GM21390 (cell line): Measurements from ENCODE around the gene CLDN7.
"Not testable (repeated sequence)": the region's sequence is repeated elsewhere in the genome, so short reads cannot be mapped to it uniquely, and the experiment has no call there.

Source experiments
- ATAC-seq: cut with Tn5 transposase; IDR thresholded peaks from one replicate; pipeline ENCODE4 v1.9.1; 2021; ENCODE audit not compliant: unreplicated experiment

The CLDN7 gene

GRCh38 chr17:7256766-7257456 is 5.4 kb downstream of the CLDN7 start:
- ATAC-seq, result no peak

GRCh38 chr17:7254511-7254910 is 7.8 kb downstream of the CLDN7 start:
- no peak for ATAC-seq

- no peak for ATAC-seq
Measured at GRCh38 chr17:7253082-7253481, 9.2 kb downstream of the CLDN7 start.

DNA sequence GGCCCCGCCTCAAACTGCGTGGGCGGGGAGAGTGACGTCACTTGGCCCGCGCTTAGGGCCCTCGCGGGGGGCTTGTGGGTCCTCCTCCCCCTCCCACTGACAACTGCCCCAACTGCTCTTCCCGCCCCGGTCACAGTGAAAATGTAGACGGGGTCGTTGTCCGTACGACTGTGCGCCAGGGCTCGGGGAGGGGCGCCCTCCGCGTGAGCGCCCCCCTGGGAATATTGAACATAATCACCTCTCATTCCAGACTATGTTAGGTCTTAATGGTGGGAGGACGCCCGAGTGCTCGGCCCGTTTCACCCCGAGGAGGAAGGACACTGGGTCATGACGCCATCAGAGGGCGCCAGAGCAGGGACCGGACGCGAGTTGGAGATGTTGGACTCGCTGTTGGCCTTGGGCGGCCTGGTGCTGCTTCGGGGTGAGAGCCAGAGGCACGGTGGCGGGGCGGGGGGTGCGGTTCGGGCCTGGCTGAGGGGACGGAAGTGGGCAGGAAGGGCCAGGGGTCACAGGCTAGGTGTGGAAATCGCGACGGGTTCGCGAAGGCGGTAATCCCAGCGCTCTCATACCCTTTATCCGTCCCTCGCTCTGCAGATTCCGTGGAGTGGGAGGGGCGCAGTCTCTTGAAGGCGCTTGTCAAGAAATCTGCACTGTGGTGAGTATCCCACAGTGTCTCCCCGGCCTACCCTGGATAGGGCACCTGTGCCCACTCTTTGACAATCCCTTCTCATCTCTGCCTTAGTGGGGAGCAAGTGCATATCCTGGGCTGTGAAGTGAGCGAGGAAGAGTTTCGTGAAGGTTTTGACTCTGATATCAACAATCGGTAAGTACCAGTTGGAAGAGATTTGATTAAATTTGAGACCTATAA is 9.9 kb downstream of the CLDN7 start, which contains the start of gene ELP5:
ELP5 (plus strand) TSS at position 40 of the 868 bp plus-strand sequence; CDS start at position 376, 336 bp downstream.
- ATAC-seq, result peak; percentile 47

DNA sequence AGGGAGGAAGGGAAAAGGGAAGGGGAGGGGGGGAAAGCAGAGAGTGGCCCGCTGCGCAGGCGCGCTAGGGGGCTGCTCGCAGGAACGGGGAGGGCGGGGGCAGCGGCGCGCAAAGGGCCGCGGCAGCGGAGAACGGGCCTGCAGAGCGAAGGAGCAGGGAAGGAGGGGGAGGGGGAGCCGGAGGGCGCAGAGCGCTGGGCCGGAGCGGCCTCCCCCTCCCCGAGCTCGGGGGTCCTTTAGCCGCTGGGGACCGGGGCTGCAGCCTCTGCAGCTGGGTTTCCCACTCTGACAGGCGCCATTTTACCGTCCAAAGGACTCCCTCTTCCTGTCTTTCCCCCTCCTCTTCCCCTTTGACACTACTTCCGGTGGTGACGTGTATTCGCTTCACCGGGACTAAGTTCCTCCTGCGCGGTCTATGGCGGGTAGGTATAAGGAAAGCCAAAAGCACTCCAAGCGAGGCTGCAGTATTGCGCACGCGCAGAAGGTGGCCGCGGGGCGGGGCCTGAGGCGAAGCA is 10.6 kb downstream of the CLDN7 start, which contains the start of gene CTDNEP1:
CTDNEP1 (minus strand) TSS at position 74 of the 515 bp plus-strand sequence. CDS start 438 bp downstream, outside the sequence.
- peak; percentile 88 for ATAC-seq

- ATAC-seq, result no peak
Measured at GRCh38 chr17:7250695-7251627, 11.3 kb downstream of the CLDN7 start.

- no peak for ATAC-seq
Measured at GRCh38 chr17:7249830-7250229, 12.4 kb downstream of the CLDN7 start.

GRCh38 chr17:7249214-7249613 is 13.1 kb downstream of the CLDN7 start:
- no peak for ATAC-seq

DNA sequence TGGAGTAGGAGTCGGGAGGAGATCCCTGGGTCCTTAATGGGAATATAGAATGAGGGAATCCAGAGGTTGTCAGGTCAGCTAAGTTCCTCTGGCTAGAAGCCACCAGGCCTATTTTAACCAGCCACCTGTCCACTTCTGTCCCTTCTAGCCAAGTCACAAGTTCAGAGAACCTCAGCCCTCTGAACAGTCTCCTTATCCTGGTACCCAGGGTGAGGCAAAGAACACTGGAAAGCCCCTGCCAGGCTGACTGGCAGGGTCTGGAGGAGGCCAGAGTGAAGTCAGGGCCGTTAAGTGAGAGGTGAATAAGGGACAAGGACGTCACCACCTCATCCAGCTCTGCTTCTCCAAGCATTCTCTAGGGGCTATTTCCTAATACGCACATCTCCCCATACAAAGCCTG is 13.5 kb downstream of the CLDN7 start:
- no peak for ATAC-seq

DNA sequence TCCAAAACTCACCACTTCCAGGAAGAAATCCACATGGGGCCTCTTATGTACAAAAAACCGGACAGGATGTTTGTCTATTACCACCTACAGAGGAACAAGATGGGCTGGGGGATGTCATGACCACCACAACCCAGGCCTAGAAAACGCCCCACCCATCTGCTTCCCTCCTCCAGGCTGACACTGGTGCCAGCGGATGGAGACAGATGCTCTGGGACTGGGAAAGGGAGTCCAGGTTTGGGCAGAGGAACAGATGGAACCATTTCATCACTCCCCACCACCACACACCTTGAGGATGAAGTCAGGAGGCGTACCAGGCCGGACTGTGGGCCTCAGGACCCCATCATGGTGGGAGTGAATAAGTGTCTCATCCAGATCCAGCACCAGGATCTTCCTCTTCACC is 15.5 kb downstream of the CLDN7 start:
- no peak for ATAC-seq

DNA sequence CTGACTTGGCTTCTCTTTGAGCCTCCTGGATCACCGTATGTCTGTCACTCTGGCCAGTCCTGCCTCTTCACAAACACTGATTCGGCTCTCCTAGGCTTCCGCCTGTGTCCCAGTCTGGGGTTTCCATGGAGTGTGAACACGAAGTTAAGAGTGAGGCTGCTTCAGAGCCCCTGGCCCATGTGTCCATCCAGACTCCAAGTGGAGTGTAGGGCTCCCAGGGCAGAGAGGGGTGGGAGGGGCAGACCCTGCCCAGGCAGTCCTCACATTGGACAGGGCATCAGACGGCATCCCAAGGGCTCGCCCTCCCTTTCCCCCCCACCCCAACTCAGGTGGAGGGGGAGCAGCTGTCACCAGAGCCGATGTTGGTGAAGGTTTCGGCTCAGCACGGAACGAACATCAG is 18.4 kb downstream of the CLDN7 start:
- ATAC-seq, result not testable (repeated sequence)

DNA sequence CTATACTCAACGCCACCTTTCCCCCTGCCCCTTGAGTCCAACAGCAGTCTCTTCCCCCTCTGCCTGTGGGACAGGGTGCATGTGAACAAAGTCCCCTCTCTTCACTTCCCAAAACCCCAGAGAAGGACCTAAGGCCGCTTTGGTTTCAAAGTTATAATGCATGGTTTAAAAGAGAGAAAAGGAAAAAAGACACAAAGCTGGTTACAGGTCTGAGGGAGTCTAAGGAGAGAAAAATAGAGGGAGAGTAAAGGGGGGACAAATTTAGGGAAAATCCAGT is 18.9 kb downstream of the CLDN7 start:
- ATAC-seq, result no peak

- peak; percentile 39 for ATAC-seq
Measured at GRCh38 chr17:7242717-7243452, 19.4 kb downstream of the CLDN7 start.

- ATAC-seq, result no peak
Measured at GRCh38 chr17:7241783-7242716, 20.2 kb downstream of the CLDN7 start, which contains the start of gene GABARAP. TSS of gene GABARAP (minus strand) at chr17:7242449. CDS start at chr17:7242330, 119 bp downstream.

DNA sequence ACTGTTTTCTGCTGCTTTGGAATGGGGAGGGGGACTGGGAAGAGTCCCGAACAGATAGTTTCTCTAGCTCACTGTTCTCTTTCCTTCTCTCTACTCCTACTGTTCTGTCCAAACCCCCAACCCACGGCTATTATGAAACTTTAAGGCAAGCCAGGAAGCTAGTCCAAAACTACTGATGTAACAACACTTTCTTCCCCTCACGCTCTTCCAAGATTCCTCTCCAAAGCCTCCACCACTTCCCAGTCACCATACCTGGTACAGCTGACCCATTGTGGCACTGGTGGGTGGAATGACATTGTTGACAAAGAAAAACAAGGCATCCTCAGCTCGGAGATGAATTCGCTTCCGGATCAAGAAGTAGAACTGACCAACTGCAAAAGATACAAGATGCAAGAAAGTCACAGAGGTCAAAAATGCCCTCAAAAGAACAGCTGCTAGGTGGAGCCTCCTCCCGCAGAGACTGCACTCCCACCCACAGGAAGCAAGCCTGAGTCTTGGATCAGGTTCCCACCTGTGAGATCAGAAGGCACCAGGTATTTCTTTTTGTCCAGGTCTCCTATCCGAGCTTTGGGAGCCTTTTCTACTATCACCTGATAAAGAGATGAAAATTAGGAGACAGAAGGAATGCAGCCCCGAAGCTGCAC is 21.1 kb downstream of the CLDN7 start:
- ATAC-seq, result no peak

- ATAC-seq, result no peak
Measured at GRCh38 chr17:7240375-7240774, 21.9 kb downstream of the CLDN7 start.

DNA sequence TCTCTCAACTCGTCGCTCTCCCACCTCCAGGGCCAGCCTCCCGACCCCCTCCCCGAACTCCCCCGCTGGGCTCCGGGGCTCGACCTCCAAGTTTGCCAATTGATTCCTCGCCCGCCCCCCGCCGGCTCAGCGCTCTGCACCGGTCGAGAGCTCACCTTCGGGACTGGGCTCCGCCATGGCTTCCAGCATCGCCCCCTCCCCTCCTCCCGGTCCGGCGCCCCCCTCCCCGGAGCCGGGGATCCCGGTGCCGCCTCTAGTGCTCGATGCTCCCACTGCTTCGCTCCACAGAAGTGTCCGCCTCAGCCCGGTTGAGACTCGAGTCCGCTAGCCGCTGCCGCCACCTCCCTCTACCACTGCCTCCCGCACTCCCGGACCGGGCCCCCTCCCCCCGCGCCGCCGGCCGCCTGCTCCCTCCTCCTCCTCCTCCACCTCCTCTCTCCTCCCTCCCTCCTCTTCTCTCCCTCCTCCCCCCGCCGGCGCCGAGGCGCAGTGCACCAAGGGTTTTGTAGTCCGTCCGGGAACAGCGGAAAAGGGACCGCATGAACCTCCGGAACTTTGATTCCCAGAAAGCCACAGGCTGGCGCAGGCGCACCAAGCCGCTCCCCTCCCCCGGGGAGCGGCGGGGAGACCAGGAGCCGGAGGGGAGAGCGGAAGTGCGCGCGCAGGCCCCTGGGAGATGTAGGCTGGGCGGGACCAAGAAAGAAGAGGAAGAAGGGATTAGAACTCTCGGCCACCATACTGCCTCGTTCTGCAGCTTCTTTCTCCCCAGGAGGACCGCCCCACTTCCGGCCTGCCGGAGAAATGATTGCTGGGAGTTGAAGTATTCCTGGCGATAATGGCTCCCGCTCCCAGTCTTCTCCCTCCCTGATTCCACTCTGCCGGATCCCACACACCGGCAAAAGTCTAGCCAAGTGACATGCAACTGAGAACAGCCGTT is 22.9 kb downstream of the CLDN7 start, which contains the start of gene PHF23:
PHF23 (minus strand) TSS at position 367 of the 937 bp plus-strand sequence; CDS start at position 189, 178 bp downstream.
- ATAC-seq, result peak; percentile 41
